WTC11 (cell line): ENCODE measurements around the gene AMOT. TPM values are rescaled to one million over a fixed set of nuclear protein-coding genes. Genes with fewer than 3 reads are reported as not detected.

Experiments
- ATAC-seq: fragments of 200-7000 bp; cut with Tn5 transposase; 2 replicates; pipeline ENCODE4 v1.10.0; 2021; ENCODE audit warnings: mild to moderate bottlenecking, moderate library complexity
- CTCF ChIA-PET: fragments of 300-600 bp; sonication (Branson Sonifier 250); formaldehyde crosslinking; loops from one replicate; lab custom pipeline; 2021; ENCODE audit warnings: antibody characterized with exemption; lab: Charles Lee
- POLR2A ChIA-PET: fragments of 350-600 bp; sonication (Branson Sonifier 250); formaldehyde crosslinking; loops from one replicate; lab custom pipeline; 2021; ENCODE audit warnings: antibody characterized with exemption; lab: Charles Lee
- DNase-seq: peaks from one replicate; pipeline ENCODE4 v3.0.0; 2021; ENCODE audit warnings: low spot score
- H3K27ac Mint-ChIP-seq: 2 replicates; pipeline ENCODE4 v1.8.0; 2021; ENCODE audit warnings: mixed read lengths
- H3K27me3 Mint-ChIP-seq: 2 replicates; pipeline ENCODE4 v1.8.0; 2021; ENCODE audit warnings: low read depth, mild to moderate bottlenecking, moderate library complexity, mixed read lengths
- H3K36me3 Mint-ChIP-seq: 2 replicates; pipeline ENCODE4 v1.8.0; 2021; ENCODE audit warnings: mixed read lengths
- H3K4me1 Mint-ChIP-seq: 2 replicates; pipeline ENCODE4 v1.8.0; 2022; ENCODE audit warnings: mixed read lengths
- H3K4me3 Mint-ChIP-seq: 2 replicates; pipeline ENCODE4 v1.8.0; 2021; ENCODE audit warnings: mild to moderate bottlenecking, moderate library complexity, mixed read lengths
- H3K9me3 Mint-ChIP-seq: 2 replicates; pipeline ENCODE4 v1.8.0; 2021; ENCODE audit warnings: mixed read lengths
- CREB1 ChIP-seq: sonication (generic); formaldehyde crosslinking; IDR thresholded peaks from 2 replicates; pipeline ENCODE4 v1.8.0; 2023; ENCODE audit warnings: mild to moderate bottlenecking, missing genetic modification reagents
- ETV6 ChIP-seq: sonication (generic); formaldehyde crosslinking; IDR thresholded peaks from 2 replicates; pipeline ENCODE4 v1.8.1; 2022; ENCODE audit warnings: mild to moderate bottlenecking, missing genetic modification reagents
- GTF2I ChIP-seq: fragments of 250-450 bp; sonication (Bioruptor Pico); conservative IDR thresholded peaks from 2 replicates; pipeline ENCODE4 v1.4.0; 2021; ENCODE audit warnings: mild to moderate bottlenecking
- JAZF1 ChIP-seq: fragments of 250-450 bp; sonication (Bioruptor Pico); IDR thresholded peaks from 2 replicates; pipeline ENCODE4 v1.9.0; 2021; ENCODE audit warnings: moderate library complexity, mild to moderate bottlenecking, inconsistent platforms
- NFE2L1 ChIP-seq: sonication (generic); formaldehyde crosslinking; IDR thresholded peaks from 2 replicates; pipeline ENCODE4 v1.8.1; 2023; ENCODE audit warnings: missing genetic modification reagents
- PRRX2 ChIP-seq: fragments of 250-450 bp; sonication (Bioruptor Pico); IDR thresholded peaks from 2 replicates; pipeline ENCODE4 v1.8.0; 2021; ENCODE audit warnings: mild to moderate bottlenecking
- RELA ChIP-seq: sonication (generic); formaldehyde crosslinking; IDR thresholded peaks from 2 replicates; pipeline ENCODE4 v1.8.1; 2022; ENCODE audit warnings: missing genetic modification reagents, mild to moderate bottlenecking, borderline replicate concordance
- RORB ChIP-seq: fragments of 250-450 bp; sonication (Bioruptor Pico); IDR thresholded peaks from 2 replicates; pipeline ENCODE4 v1.9.0; 2021; ENCODE audit warnings: mild to moderate bottlenecking
- SOX15 ChIP-seq: fragments of 250-450 bp; sonication (Bioruptor Pico); IDR thresholded peaks from 2 replicates; pipeline ENCODE4 v1.9.0; 2021; ENCODE audit warnings: mild to moderate bottlenecking
- TEAD4 ChIP-seq: sonication (generic); formaldehyde crosslinking; IDR thresholded peaks from 2 replicates; pipeline ENCODE4 v1.8.0; 2022; ENCODE audit warnings: mild to moderate bottlenecking, missing genetic modification reagents
- TP53 ChIP-seq: sonication (generic); formaldehyde crosslinking; IDR thresholded peaks from 2 replicates; pipeline ENCODE4 v1.8.1; 2023; ENCODE audit warnings: mild to moderate bottlenecking, missing genetic modification reagents
- ZBTB21 ChIP-seq: sonication (generic); formaldehyde crosslinking; IDR thresholded peaks from 2 replicates; pipeline ENCODE4 v1.8.1; 2023; ENCODE audit warnings: mild to moderate bottlenecking, missing genetic modification reagents, borderline replicate concordance
- ZNF423 ChIP-seq: fragments of 250-450 bp; sonication (Bioruptor Pico); IDR thresholded peaks from 2 replicates; pipeline ENCODE4 v2.1.2; 2022; ENCODE audit warnings: mild to moderate bottlenecking, moderate library complexity
- total RNA-seq: library from RNA; stranded (reverse); gene quantifications from 3 replicates; pipeline ENCODE4 v1.2.3, GENCODE V29; 2021
- TF ChIP-seq, protein P1 (sequence below): sonication (generic); formaldehyde crosslinking; IDR thresholded peaks from 2 replicates; pipeline ENCODE4 v1.8.0; 2023; ENCODE audit warnings: mild to moderate bottlenecking, missing genetic modification reagents
- TF ChIP-seq, protein P2 (sequence below): sonication (generic); formaldehyde crosslinking; IDR thresholded peaks from 2 replicates; pipeline ENCODE4 v1.8.0; 2023; ENCODE audit warnings: missing genetic modification reagents
- TF ChIP-seq, protein P3 (sequence below): sonication (generic); formaldehyde crosslinking; IDR thresholded peaks from 2 replicates; pipeline ENCODE4 v1.8.1; 2022; ENCODE audit warnings: mild to moderate bottlenecking, missing genetic modification reagents, moderate library complexity, borderline replicate concordance
- TF ChIP-seq, protein P4 (sequence below): sonication (generic); formaldehyde crosslinking; IDR thresholded peaks from 2 replicates; pipeline ENCODE4 v1.8.1; 2023; ENCODE audit warnings: mild to moderate bottlenecking, missing genetic modification reagents, moderate library complexity
- TF ChIP-seq, protein P5 (sequence below): sonication (generic); formaldehyde crosslinking; conservative IDR thresholded peaks from 2 replicates; pipeline ENCODE4 v1.8.1; 2022; ENCODE audit warnings: mild to moderate bottlenecking, missing genetic modification reagents
- TF ChIP-seq, protein P6 (sequence below): fragments of 200-600 bp; IDR thresholded peaks from 2 replicates; pipeline ENCODE4 v1.8.0; 2022; ENCODE audit warnings: antibody characterized with exemption
- TF ChIP-seq, protein P7 (sequence below): fragments of 250-450 bp; sonication (Bioruptor Pico); IDR thresholded peaks from 2 replicates; pipeline ENCODE4 v1.9.0; 2021; ENCODE audit warnings: moderate library complexity, mild to moderate bottlenecking, inconsistent platforms, borderline replicate concordance
- TF ChIP-seq, protein P8 (sequence below): fragments of 250-450 bp; sonication (Bioruptor Pico); IDR thresholded peaks from 2 replicates; pipeline ENCODE4 v2.1.2; 2022; ENCODE audit warnings: mild to moderate bottlenecking, moderate library complexity
- TF ChIP-seq, protein P9 (sequence below): sonication (generic); formaldehyde crosslinking; IDR thresholded peaks from 2 replicates; pipeline ENCODE4 v1.8.1; 2022; ENCODE audit warnings: low read depth, missing genetic modification reagents, borderline replicate concordance
- TF ChIP-seq, protein P10 (sequence below): sonication (generic); formaldehyde crosslinking; IDR thresholded peaks from 2 replicates; pipeline ENCODE4 v1.8.0; 2022; ENCODE audit warnings: mild to moderate bottlenecking, missing genetic modification reagents
- TF ChIP-seq, protein P11 (sequence below): sonication (generic); formaldehyde crosslinking; IDR thresholded peaks from 2 replicates; pipeline ENCODE4 v1.8.1; 2022; ENCODE audit warnings: low read depth, mild to moderate bottlenecking, moderate library complexity, missing genetic modification reagents, borderline replicate concordance

Gene AMOT
- total RNA-seq, 1 experiment from 2014 or later: 7.2 TPM

DNA sequence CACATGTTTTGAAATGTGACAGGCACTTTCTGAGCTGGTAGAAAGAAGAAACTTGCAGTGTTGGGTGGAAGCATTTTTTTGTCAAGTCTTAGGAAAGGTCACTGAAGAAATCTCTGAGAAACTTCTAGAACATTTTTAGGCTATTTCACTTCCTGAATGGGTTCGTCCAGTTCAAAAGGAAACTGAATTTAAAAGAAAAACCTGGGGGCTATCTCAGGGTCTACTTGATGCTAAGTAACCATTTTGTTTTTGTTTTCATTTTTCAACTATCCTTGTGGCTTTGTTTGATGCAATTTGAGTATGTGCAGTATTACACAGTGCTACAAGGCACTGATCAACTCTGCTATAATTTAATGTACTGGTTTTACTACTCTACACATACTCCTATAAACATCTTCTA, 34.0 kb upstream of the AMOT start (continued):
- TF ChIP-seq, protein P1, sequence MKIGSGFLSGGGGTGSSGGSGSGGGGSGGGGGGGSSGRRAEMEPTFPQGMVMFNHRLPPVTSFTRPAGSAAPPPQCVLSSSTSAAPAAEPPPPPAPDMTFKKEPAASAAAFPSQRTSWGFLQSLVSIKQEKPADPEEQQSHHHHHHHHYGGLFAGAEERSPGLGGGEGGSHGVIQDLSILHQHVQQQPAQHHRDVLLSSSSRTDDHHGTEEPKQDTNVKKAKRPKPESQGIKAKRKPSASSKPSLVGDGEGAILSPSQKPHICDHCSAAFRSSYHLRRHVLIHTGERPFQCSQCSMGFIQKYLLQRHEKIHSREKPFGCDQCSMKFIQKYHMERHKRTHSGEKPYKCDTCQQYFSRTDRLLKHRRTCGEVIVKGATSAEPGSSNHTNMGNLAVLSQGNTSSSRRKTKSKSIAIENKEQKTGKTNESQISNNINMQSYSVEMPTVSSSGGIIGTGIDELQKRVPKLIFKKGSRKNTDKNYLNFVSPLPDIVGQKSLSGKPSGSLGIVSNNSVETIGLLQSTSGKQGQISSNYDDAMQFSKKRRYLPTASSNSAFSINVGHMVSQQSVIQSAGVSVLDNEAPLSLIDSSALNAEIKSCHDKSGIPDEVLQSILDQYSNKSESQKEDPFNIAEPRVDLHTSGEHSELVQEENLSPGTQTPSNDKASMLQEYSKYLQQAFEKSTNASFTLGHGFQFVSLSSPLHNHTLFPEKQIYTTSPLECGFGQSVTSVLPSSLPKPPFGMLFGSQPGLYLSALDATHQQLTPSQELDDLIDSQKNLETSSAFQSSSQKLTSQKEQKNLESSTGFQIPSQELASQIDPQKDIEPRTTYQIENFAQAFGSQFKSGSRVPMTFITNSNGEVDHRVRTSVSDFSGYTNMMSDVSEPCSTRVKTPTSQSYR: no peak
- TF ChIP-seq GTF2I (CRISPR knock-in tag) (no peak), PRRX2 (CRISPR knock-in tag) (no peak)
- TF ChIP-seq, protein P2, sequence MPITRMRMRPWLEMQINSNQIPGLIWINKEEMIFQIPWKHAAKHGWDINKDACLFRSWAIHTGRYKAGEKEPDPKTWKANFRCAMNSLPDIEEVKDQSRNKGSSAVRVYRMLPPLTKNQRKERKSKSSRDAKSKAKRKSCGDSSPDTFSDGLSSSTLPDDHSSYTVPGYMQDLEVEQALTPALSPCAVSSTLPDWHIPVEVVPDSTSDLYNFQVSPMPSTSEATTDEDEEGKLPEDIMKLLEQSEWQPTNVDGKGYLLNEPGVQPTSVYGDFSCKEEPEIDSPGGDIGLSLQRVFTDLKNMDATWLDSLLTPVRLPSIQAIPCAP: no peak
- TF ChIP-seq, protein P3, sequence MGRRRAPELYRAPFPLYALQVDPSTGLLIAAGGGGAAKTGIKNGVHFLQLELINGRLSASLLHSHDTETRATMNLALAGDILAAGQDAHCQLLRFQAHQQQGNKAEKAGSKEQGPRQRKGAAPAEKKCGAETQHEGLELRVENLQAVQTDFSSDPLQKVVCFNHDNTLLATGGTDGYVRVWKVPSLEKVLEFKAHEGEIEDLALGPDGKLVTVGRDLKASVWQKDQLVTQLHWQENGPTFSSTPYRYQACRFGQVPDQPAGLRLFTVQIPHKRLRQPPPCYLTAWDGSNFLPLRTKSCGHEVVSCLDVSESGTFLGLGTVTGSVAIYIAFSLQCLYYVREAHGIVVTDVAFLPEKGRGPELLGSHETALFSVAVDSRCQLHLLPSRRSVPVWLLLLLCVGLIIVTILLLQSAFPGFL (CRISPR knock-in tag): no peak
- TF ChIP-seq, protein P4, sequence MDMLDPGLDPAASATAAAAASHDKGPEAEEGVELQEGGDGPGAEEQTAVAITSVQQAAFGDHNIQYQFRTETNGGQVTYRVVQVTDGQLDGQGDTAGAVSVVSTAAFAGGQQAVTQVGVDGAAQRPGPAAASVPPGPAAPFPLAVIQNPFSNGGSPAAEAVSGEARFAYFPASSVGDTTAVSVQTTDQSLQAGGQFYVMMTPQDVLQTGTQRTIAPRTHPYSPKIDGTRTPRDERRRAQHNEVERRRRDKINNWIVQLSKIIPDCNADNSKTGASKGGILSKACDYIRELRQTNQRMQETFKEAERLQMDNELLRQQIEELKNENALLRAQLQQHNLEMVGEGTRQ: no peak
- TF ChIP-seq, protein P5, sequence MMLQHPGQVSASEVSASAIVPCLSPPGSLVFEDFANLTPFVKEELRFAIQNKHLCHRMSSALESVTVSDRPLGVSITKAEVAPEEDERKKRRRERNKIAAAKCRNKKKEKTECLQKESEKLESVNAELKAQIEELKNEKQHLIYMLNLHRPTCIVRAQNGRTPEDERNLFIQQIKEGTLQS (CRISPR knock-in tag): no peak
- TF ChIP-seq, all 79 proteins: peak for 0

DNA sequence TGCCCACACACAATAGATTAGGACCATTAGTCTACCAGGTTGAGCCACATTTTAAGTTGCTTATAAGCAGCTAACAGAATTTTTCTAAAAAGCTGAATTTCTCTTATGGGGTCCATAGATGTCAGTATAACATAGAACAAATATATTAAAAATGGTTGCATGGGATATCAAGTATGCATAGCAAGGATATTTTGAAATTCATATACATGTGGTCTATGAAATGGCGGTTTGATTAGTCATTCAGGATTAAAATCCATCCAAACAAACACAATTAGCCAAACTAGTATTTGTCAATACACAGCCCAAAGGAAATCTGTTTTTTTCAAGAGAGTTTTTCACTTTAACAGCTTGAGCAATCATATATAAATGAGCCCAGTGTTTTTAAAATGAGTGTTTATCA, 33.5 kb upstream of the AMOT start:
- peaks cover 28% of the 10 kb centered on the region for H3K4me1 Mint-ChIP-seq
- ChIA-PET CTCF (no interaction called here), POLR2A (no interaction called here)
- H3K27ac Mint-ChIP-seq: no peak overlapping the region
- DNase-seq (no peak), ATAC-seq (no peak)
- H3K27me3 Mint-ChIP-seq: no peaks in the 10 kb centered on the region; the same call in 1 of the 2 replicates
- no peaks in the 10 kb centered on the region for H3K36me3 Mint-ChIP-seq
- H3K9me3 Mint-ChIP-seq: no peaks in the 10 kb centered on the region
- H3K4me3 Mint-ChIP-seq: no peak overlapping the region
- TF ChIP-seq RELA (CRISPR knock-in tag): no peak
- TF ChIP-seq ETV6: no peak
- no peak for TF ChIP-seq ZBTB21 (CRISPR knock-in tag)
- no peak for TF ChIP-seq JAZF1 (CRISPR knock-in tag)
- no peak for TF ChIP-seq SOX15 (CRISPR knock-in tag)
- no peak for TF ChIP-seq NFE2L1 (CRISPR knock-in tag)
- TF ChIP-seq PRRX2 (CRISPR knock-in tag): no peak
- TF ChIP-seq, protein P6, sequence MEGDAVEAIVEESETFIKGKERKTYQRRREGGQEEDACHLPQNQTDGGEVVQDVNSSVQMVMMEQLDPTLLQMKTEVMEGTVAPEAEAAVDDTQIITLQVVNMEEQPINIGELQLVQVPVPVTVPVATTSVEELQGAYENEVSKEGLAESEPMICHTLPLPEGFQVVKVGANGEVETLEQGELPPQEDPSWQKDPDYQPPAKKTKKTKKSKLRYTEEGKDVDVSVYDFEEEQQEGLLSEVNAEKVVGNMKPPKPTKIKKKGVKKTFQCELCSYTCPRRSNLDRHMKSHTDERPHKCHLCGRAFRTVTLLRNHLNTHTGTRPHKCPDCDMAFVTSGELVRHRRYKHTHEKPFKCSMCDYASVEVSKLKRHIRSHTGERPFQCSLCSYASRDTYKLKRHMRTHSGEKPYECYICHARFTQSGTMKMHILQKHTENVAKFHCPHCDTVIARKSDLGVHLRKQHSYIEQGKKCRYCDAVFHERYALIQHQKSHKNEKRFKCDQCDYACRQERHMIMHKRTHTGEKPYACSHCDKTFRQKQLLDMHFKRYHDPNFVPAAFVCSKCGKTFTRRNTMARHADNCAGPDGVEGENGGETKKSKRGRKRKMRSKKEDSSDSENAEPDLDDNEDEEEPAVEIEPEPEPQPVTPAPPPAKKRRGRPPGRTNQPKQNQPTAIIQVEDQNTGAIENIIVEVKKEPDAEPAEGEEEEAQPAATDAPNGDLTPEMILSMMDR: no peak
- TF ChIP-seq, protein P7, sequence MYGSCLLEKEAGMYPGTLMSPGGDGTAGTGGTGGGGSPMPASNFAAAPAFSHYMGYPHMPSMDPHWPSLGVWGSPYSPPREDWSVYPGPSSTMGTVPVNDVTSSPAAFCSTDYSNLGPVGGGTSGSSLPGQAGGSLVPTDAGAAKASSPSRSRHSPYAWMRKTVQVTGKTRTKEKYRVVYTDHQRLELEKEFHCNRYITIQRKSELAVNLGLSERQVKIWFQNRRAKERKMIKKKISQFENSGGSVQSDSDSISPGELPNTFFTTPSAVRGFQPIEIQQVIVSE: no peak
- TF ChIP-seq, protein P8, sequence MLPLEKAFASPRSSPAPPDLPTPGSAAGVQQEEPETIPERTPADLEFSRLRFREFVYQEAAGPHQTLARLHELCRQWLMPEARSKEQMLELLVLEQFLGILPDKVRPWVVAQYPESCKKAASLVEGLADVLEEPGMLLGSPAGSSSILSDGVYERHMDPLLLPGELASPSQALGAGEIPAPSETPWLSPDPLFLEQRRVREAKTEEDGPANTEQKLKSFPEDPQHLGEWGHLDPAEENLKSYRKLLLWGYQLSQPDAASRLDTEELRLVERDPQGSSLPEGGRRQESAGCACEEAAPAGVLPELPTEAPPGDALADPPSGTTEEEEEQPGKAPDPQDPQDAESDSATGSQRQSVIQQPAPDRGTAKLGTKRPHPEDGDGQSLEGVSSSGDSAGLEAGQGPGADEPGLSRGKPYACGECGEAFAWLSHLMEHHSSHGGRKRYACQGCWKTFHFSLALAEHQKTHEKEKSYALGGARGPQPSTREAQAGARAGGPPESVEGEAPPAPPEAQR (CRISPR knock-in tag): no peak
- no peak for TF ChIP-seq TP53 (CRISPR knock-in tag)
- no peak for TF ChIP-seq TEAD4
- TF ChIP-seq, protein P9, sequence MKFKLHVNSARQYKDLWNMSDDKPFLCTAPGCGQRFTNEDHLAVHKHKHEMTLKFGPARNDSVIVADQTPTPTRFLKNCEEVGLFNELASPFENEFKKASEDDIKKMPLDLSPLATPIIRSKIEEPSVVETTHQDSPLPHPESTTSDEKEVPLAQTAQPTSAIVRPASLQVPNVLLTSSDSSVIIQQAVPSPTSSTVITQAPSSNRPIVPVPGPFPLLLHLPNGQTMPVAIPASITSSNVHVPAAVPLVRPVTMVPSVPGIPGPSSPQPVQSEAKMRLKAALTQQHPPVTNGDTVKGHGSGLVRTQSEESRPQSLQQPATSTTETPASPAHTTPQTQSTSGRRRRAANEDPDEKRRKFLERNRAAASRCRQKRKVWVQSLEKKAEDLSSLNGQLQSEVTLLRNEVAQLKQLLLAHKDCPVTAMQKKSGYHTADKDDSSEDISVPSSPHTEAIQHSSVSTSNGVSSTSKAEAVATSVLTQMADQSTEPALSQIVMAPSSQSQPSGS (CRISPR knock-in tag): no peak
- TF ChIP-seq, protein P10, sequence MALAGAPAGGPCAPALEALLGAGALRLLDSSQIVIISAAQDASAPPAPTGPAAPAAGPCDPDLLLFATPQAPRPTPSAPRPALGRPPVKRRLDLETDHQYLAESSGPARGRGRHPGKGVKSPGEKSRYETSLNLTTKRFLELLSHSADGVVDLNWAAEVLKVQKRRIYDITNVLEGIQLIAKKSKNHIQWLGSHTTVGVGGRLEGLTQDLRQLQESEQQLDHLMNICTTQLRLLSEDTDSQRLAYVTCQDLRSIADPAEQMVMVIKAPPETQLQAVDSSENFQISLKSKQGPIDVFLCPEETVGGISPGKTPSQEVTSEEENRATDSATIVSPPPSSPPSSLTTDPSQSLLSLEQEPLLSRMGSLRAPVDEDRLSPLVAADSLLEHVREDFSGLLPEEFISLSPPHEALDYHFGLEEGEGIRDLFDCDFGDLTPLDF (CRISPR knock-in tag): no peak
- no peak for TF ChIP-seq CREB1
- TF ChIP-seq, protein P11, sequence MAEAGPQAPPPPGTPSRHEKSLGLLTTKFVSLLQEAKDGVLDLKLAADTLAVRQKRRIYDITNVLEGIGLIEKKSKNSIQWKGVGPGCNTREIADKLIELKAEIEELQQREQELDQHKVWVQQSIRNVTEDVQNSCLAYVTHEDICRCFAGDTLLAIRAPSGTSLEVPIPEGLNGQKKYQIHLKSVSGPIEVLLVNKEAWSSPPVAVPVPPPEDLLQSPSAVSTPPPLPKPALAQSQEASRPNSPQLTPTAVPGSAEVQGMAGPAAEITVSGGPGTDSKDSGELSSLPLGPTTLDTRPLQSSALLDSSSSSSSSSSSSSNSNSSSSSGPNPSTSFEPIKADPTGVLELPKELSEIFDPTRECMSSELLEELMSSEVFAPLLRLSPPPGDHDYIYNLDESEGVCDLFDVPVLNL (CRISPR knock-in tag): no peak
- TF ChIP-seq ZNF423: no peak
- TF ChIP-seq RORB (CRISPR knock-in tag): no peak
- TF ChIP-seq, all 79 proteins: peak for 0
